A673 (cell line): ENCODE measurements around the gene BRWD1.

Source experiments
- EZH2 ChIP-seq: fragments of 200-600 bp; sonication (generic); IDR thresholded peaks from 2 replicates; pipeline ENCODE4 v1.6.1; 2017; ENCODE audit warnings: borderline replicate concordance, low read depth, mild to moderate bottlenecking, mixed read lengths, antibody characterized with exemption, low read length; ENCODE audit not compliant: poor library complexity, severe bottlenecking
- TF ChIP-seq, protein P1 (sequence below): fragments of 300-800, 200-600 bp; sonication (generic); conservative IDR thresholded peaks from 2 replicates; pipeline ENCODE4 v1.5.1; 2017; ENCODE audit warnings: low read depth, mild to moderate bottlenecking, antibody characterized with exemption, low read length, moderate library complexity, mixed read lengths

- no peak for TF ChIP-seq EZH2
- TF ChIP-seq, protein P1, sequence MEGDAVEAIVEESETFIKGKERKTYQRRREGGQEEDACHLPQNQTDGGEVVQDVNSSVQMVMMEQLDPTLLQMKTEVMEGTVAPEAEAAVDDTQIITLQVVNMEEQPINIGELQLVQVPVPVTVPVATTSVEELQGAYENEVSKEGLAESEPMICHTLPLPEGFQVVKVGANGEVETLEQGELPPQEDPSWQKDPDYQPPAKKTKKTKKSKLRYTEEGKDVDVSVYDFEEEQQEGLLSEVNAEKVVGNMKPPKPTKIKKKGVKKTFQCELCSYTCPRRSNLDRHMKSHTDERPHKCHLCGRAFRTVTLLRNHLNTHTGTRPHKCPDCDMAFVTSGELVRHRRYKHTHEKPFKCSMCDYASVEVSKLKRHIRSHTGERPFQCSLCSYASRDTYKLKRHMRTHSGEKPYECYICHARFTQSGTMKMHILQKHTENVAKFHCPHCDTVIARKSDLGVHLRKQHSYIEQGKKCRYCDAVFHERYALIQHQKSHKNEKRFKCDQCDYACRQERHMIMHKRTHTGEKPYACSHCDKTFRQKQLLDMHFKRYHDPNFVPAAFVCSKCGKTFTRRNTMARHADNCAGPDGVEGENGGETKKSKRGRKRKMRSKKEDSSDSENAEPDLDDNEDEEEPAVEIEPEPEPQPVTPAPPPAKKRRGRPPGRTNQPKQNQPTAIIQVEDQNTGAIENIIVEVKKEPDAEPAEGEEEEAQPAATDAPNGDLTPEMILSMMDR: no peak
Observed at GRCh38 chr21:39186676-39187075, 126.8 kb downstream of the BRWD1 start.
